ENCODE results near the gene ENTPD1.

The ENTPD1 gene

DNA sequence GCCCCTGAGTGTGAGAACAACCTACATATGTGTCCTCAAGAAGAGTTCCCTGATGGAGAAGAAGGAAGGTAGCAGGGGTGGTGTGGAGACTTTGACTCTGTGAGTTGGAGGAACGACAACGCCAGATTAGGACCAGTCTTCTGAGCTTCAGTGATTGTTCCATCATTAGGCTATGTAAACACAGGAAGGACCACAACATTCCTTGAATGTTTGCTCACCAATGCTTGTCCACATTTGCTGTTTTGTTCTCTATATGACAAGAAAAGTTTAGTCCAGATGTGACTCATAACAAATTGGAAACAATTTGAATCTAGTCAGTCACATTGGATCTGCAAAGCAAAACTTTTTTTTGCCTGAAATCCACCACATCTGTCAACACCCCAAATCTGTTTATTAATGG lies 62.7 kb downstream of the ENTPD1 start:
- Histone ChIP-seq H3K27ac (ENCODE audit: low read depth, low read length) (no peak overlapping the region), H3K36me3 (ENCODE audit: insufficient read depth, low read length) (no peaks in the 10 kb centered on the region), H3K4me3 (ENCODE audit: low read depth in 1 of 2, low read length in 2 of 2) (no peak overlapping the region), H3K4me1 (ENCODE audit: insufficient read depth, low read length) (no peaks in the 10 kb centered on the region), H3K27me3 (ENCODE audit: control insufficient read depth in 1 of 2, insufficient read depth in 2 of 2, low read length in 2 of 2) (no peaks in the 10 kb centered on the region), H3K9ac (ENCODE audit: low read length) (no peak overlapping the region), H3K9me3 (ENCODE audit: low read length) (no peaks in the 10 kb centered on the region)

DNA sequence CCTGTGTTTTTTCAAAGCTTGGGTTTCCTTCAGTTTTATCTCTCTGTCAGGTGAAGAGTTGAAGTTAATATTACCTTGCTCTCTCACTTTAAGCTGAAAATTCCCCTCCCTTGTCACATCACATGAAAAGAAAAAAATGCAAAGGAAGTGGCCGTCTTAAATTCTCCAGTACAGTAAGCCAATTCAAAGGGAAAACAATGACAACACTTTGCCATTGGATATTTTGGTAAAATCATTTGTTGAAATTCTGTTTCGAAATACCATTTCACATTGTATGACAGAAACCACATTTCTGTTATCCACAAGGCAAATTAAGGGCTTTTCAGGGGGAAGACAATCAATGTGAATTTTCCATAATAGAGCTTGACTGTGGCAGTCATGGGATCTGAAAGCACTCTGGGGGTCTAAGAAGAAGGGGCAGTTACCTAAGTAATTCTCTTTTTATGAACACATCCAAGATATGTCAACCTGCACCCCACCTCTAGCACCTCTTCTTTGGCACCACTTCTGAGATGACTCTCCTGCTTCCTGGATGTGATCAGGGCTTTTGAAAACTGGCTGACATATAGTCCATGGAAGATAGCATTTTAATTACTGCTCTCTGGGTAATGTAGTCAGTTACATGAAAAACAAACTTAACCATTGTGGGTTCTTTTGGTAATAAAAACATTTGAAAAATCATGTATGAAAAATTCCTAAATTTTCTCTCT lies 63.8 kb downstream of the ENTPD1 start:
- H3K4me3 ChIP-seq (ENCODE audit: low read depth in 1 of 2, low read length in 2 of 2), result no peak overlapping the region
- no peak overlapping the region for H3K27ac ChIP-seq (ENCODE audit: low read depth, low read length)

DNA sequence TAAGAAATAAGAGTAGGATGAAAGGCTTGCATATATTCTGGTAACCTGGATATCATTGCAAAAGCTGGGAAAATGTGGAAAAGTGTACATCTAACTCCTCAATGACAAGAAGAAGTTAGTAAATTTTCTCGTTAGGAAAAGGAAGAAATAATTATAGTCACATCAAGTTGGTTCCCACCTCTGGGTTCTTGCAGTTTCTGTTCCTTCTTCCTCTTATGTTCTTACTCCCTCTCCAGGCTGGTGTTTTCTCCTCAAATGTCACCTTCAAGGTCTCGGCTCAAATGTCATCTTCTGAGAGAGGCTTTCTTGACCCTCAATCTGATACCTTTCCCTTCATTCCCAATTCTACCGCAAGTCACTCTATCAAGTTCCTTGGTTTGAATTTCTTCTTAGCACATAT lies 64.4 kb downstream of the ENTPD1 start:
- no peak overlapping the region for H3K27ac ChIP-seq (ENCODE audit: low read depth, low read length)

More for the DNA sequence above, 63.8 kb downstream of the ENTPD1 start:
- H3K9me3 ChIP-seq (ENCODE audit: low read length), result no peaks in the 10 kb centered on the region
- H3K36me3 ChIP-seq (ENCODE audit: insufficient read depth, low read length), result no peaks in the 10 kb centered on the region
- no peaks in the 10 kb centered on the region for H3K4me1 ChIP-seq (ENCODE audit: insufficient read depth, low read length)
- no peak overlapping the region for H3K9ac ChIP-seq (ENCODE audit: low read length)
- H3K27me3 ChIP-seq (ENCODE audit: control insufficient read depth in 1 of 2, insufficient read depth in 2 of 2, low read length in 2 of 2), result no peaks in the 10 kb centered on the region

DNA sequence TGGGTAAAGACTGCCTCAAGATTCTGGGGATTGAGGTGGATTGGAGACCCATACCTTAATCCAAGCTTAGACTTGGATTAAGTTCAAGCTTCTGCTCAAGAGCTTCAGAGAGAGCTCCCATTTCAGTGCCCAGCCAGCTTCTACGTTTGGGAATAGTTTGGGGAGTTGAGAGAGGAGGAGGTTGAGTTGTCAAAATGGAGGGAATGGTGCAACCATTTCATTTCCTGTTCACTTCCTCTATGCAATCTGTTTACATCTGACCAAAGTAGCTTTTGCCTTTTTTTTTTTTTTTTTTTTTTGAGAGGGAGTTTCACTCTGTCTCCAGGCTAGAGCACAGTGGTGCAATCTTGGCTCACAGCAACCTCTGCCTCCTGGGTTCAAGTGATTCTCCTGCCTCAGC lies 65.8 kb downstream of the ENTPD1 start:
- H3K27ac ChIP-seq (ENCODE audit: low read depth, low read length), result no peak overlapping the region
- no peak overlapping the region for H3K4me3 ChIP-seq (ENCODE audit: low read depth in 1 of 2, low read length in 2 of 2)
- no peak overlapping the region for H3K9ac ChIP-seq (ENCODE audit: low read length)
- no peaks in the 10 kb centered on the region for H3K36me3 ChIP-seq (ENCODE audit: insufficient read depth, low read length)
- H3K9me3 ChIP-seq (ENCODE audit: low read length), result no peaks in the 10 kb centered on the region
- H3K27me3 ChIP-seq (ENCODE audit: control insufficient read depth in 1 of 2, insufficient read depth in 2 of 2, low read length in 2 of 2), result no peaks in the 10 kb centered on the region
- no peaks in the 10 kb centered on the region for H3K4me1 ChIP-seq (ENCODE audit: insufficient read depth, low read length)

More for the DNA sequence above, 64.4 kb downstream of the ENTPD1 start:
- H3K36me3 ChIP-seq (ENCODE audit: insufficient read depth, low read length), result no peaks in the 10 kb centered on the region
- no peak overlapping the region for H3K9ac ChIP-seq (ENCODE audit: low read length)
- no peaks in the 10 kb centered on the region for H3K4me1 ChIP-seq (ENCODE audit: insufficient read depth, low read length)
- no peaks in the 10 kb centered on the region for H3K27me3 ChIP-seq (ENCODE audit: control insufficient read depth in 1 of 2, insufficient read depth in 2 of 2, low read length in 2 of 2)
- no peak overlapping the region for H3K4me3 ChIP-seq (ENCODE audit: low read depth in 1 of 2, low read length in 2 of 2)
- H3K9me3 ChIP-seq (ENCODE audit: low read length), result no peaks in the 10 kb centered on the region

DNA sequence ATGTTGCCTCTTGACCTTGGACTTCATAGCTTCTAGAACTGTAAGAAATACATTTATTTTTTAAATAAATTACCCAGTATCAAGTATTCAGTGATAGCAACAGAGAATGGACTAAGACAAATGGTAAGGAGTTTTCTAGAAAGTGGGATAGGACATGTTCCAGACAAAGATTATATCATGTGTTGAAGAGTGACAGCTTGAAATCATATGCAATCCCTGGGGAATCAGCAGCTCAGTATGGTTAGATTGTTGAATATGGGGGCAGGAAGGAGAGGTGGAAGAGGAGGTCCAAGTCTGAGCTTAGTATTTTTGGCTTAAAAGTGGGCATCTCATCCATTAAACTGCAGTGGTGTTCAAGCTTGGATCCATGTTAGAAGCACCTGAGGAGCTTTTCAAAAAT lies 74.1 kb downstream of the ENTPD1 start:
- Histone ChIP-seq H3K9me3 (ENCODE audit: low read length) (no peaks in the 10 kb centered on the region), H3K9ac (ENCODE audit: low read length) (no peak overlapping the region), H3K27me3 (ENCODE audit: control insufficient read depth in 1 of 2, insufficient read depth in 2 of 2, low read length in 2 of 2) (no peaks in the 10 kb centered on the region), H3K4me1 (ENCODE audit: insufficient read depth, low read length) (no peaks in the 10 kb centered on the region), H3K36me3 (ENCODE audit: insufficient read depth, low read length) (no peaks in the 10 kb centered on the region), H3K27ac (ENCODE audit: low read depth, low read length) (no peak overlapping the region), H3K4me3 (ENCODE audit: low read depth in 1 of 2, low read length in 2 of 2) (no peak overlapping the region)

DNA sequence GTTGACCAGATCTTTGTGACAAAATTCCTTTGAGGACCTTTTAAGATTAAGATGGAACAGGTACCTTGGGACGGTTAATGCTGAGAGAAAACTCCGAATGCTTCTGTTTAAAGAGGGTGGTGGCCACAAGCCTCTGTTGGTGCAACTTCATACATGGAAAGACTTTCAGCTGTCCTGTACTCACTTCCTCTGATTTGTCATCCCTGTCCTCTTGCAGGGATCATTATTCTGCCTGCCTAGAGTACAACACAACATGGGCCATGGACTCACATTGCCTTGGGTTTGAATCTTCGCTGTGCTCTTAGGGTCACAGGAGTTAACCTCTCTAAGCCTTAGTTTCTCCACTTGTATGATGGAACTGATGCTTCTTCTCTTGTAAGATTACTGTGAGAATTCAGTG lies 75.1 kb downstream of the ENTPD1 start:
- Histone ChIP-seq H3K4me1 (ENCODE audit: insufficient read depth, low read length) (no peaks in the 10 kb centered on the region), H3K9ac (ENCODE audit: low read length) (no peak overlapping the region), H3K36me3 (ENCODE audit: insufficient read depth, low read length) (no peaks in the 10 kb centered on the region), H3K27ac (ENCODE audit: low read depth, low read length) (no peak overlapping the region), H3K9me3 (ENCODE audit: low read length) (no peaks in the 10 kb centered on the region), H3K27me3 (ENCODE audit: control insufficient read depth in 1 of 2, insufficient read depth in 2 of 2, low read length in 2 of 2) (no peaks in the 10 kb centered on the region), H3K4me3 (ENCODE audit: low read depth in 1 of 2, low read length in 2 of 2) (no peak overlapping the region)

DNA sequence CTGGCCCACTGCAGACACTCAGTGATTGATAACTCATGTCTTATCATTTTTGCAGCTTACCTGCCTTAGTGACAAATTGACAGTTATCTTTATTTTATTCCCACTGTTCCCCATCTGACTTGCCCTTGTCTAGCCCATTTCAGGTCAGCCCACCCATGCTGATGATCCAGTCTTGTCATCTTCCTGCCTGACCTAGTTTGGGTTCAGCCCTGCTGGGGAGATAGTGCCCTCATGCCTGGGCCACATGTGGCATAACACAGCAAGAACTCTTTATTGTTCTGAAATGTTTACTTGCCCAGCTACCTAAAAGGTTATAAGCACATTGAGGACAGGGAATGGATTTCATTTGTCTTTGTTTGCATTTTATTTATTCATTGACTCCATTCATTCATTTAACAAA lies 75.6 kb downstream of the ENTPD1 start:
- H3K27me3 ChIP-seq (ENCODE audit: control insufficient read depth in 1 of 2, insufficient read depth in 2 of 2, low read length in 2 of 2), result no peaks in the 10 kb centered on the region
- no peak overlapping the region for H3K9ac ChIP-seq (ENCODE audit: low read length)
- H3K36me3 ChIP-seq (ENCODE audit: insufficient read depth, low read length), result no peaks in the 10 kb centered on the region
- peaks cover 1% of the 10 kb centered on the region for H3K4me1 ChIP-seq (ENCODE audit: insufficient read depth, low read length)
- no peak overlapping the region for H3K27ac ChIP-seq (ENCODE audit: low read depth, low read length)
- no peaks in the 10 kb centered on the region for H3K9me3 ChIP-seq (ENCODE audit: low read length)
- no peak overlapping the region for H3K4me3 ChIP-seq (ENCODE audit: low read depth in 1 of 2, low read length in 2 of 2)

DNA sequence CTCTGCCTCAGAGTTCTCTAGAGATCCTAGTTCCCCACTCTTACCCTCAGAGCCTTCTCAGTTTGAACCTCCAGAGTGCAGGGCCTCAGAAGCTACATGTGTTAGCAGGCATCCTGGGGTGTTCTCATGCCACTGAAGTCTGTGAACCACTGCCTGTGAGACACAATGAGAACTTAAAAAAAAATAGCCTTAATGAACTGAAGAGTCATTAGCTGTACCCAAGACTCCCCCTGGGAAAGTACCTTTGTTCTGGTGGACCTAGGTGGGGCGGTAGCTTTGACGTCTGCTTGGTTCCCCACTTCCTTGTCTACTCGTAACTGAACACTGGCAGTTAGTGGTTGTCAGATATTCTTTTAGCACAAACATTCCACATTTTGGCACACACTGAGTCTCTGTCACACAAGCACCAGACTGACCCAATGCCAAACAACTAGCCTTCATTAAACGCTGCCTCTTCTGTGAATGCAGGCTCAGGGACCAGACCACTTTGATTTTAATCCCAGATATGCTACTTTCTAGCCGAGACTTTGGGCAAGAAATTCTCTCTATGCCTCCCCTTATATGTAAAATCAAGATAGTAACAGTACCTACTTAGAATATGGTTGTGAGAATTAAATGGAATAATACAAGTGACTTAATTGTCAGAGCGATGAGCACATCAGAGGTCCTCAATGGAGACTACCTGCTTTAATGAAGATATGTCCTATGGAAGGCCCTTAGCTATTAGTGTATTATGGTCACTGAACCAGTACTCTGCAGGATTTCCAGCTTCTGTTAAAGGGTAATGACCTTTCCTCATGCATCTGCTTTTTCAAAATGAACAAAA lies 76.5 kb downstream of the ENTPD1 start:
- Histone ChIP-seq H3K36me3 (ENCODE audit: insufficient read depth, low read length) (no peaks in the 10 kb centered on the region), H3K27ac (ENCODE audit: low read depth, low read length) (no peak overlapping the region), H3K27me3 (ENCODE audit: control insufficient read depth in 1 of 2, insufficient read depth in 2 of 2, low read length in 2 of 2) (no peaks in the 10 kb centered on the region), H3K4me3 (ENCODE audit: low read depth in 1 of 2, low read length in 2 of 2) (no peak overlapping the region), H3K9ac (ENCODE audit: low read length) (no peak overlapping the region), H3K4me1 (ENCODE audit: insufficient read depth, low read length) (peaks cover 10% of the 10 kb centered on the region), H3K9me3 (ENCODE audit: low read length) (no peaks in the 10 kb centered on the region)

DNA sequence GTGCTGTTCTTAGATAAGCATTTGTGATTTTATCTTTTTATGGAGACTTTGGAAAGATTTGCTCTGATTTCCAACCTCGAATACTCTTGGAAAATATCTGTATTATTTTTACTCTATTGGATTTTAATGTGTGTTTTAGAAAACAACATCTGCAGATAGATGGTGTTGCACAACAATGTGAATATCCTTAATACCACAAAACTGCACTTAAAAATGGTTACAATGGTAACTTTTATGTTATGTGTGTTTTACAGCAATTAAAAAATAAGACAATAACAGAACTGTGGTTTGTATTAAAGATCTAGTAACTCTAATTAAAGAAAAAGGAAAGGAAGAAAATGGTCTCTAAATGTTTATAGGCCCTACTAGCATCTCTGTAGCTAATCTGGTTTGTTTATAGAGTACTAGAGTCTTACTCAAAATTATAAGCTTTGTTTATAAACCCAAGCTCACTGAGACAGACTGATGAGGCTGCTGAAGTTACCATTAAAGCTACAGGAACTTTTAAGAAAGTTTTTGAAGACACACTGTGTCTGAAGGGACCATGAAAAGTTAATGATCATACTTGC lies 77.2 kb downstream of the ENTPD1 start:
- Histone ChIP-seq H3K9me3 (ENCODE audit: low read length) (no peaks in the 10 kb centered on the region), H3K9ac (ENCODE audit: low read length) (no peak overlapping the region), H3K4me3 (ENCODE audit: low read depth in 1 of 2, low read length in 2 of 2) (no peak overlapping the region), H3K27ac (ENCODE audit: low read depth, low read length) (no peak overlapping the region), H3K27me3 (ENCODE audit: control insufficient read depth in 1 of 2, insufficient read depth in 2 of 2, low read length in 2 of 2) (no peaks in the 10 kb centered on the region), H3K36me3 (ENCODE audit: insufficient read depth, low read length) (no peaks in the 10 kb centered on the region), H3K4me1 (ENCODE audit: insufficient read depth, low read length) (peaks cover 14% of the 10 kb centered on the region)

DNA sequence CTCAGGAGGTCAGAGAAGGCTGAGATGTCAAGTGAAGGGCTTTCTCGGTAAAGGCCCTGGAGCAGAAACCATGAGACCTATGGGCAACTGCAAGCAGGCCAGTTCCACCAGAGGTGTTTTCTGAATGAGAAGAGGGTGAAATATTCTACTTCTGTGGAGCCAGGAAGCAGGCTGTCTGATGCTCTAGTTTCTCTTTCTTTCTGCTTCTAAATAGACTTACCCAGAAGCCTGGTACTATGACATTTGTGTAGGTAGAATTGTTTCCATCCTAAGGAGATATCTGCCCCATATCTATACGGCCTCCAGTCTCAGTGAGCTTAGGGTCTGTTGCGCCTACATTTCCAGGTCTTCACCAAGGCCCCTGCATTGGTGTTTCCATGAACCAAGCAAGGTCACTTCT lies 78.4 kb downstream of the ENTPD1 start:
- peaks cover 16% of the 10 kb centered on the region for H3K4me1 ChIP-seq (ENCODE audit: insufficient read depth, low read length)
- no peak overlapping the region for H3K27ac ChIP-seq (ENCODE audit: low read depth, low read length)
- H3K27me3 ChIP-seq (ENCODE audit: control insufficient read depth in 1 of 2, insufficient read depth in 2 of 2, low read length in 2 of 2), result no peaks in the 10 kb centered on the region
- no peaks in the 10 kb centered on the region for H3K36me3 ChIP-seq (ENCODE audit: insufficient read depth, low read length)
- H3K9me3 ChIP-seq (ENCODE audit: low read length), result no peaks in the 10 kb centered on the region
- H3K4me3 ChIP-seq (ENCODE audit: low read depth in 1 of 2, low read length in 2 of 2), result no peak overlapping the region
- no peak overlapping the region for H3K9ac ChIP-seq (ENCODE audit: low read length)

DNA sequence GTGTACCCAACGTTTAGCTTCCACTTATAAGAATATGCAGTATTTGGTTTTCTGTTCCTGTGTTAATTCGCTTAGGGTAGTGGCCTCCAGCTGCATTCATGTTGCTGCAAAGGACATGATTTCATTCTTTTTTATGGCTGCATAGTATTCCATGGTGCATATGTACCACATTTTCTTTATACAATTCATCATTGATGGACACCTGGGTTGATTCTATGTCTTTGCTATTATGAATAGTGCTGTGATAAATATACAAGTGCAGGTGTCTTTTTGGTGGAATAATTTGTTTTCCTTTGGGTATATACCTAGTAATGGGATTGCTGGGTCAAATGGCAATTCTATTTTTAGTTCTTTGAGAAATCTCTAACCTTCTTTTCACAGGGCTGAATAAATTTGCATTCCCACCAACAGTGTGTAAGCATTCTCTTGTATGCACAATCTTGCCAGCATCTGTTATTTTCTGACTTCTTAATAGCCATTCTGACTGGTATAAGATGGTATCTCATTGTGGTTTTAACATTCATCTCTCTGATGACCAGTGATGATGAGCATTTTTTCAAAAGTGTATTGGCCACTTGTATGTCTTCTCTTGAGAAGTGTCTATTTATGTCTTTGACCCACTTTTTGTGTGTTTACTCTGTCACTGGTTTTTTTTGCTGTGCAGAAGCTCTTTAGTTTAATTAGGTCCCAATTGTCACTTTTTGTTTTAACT lies 79.3 kb downstream of the ENTPD1 start:
- Histone ChIP-seq H3K9ac (ENCODE audit: low read length) (no peak overlapping the region), H3K4me3 (ENCODE audit: low read depth in 1 of 2, low read length in 2 of 2) (no peak overlapping the region), H3K9me3 (ENCODE audit: low read length) (no peaks in the 10 kb centered on the region), H3K27ac (ENCODE audit: low read depth, low read length) (no peak overlapping the region), H3K4me1 (ENCODE audit: insufficient read depth, low read length) (peaks cover 16% of the 10 kb centered on the region), H3K27me3 (ENCODE audit: control insufficient read depth in 1 of 2, insufficient read depth in 2 of 2, low read length in 2 of 2) (no peaks in the 10 kb centered on the region), H3K36me3 (ENCODE audit: insufficient read depth, low read length) (no peaks in the 10 kb centered on the region)

Data from muscle layer of colon (tissue), 2 donors.